Transverse colon (tissue), 4 donors: ENCODE measurements around the gene PSMB7. TPM values are rescaled to one million over a fixed set of nuclear protein-coding genes. Genes with fewer than 3 reads are reported as not detected.

Source experiments
- DNase-seq: peaks from one replicate; pipeline ENCODE4 v3.0.0-alpha.2; 2019
- H3K27ac ChIP-seq, 4 donors: fragments of 200-600 bp; sonication (generic); 2 replicates each; pipeline ENCODE4 v1.5.1; 2016 to 2018; ENCODE audit warnings: inconsistent platforms in 4 of 4
- H3K27me3 ChIP-seq: fragments of 200-600 bp; sonication (generic); 2 replicates; pipeline ENCODE4 v1.5.1; 2017; ENCODE audit warnings: inconsistent platforms
- H3K36me3 ChIP-seq, 4 donors: fragments of 200-600 bp; sonication (generic); 2 replicates each; pipeline ENCODE4 v1.5.1; 2017 to 2019; ENCODE audit warnings: inconsistent platforms in 4 of 4
- H3K4me1 ChIP-seq, 4 donors: fragments of 200-600 bp; sonication (generic); 2 replicates each; pipeline ENCODE4 v1.5.1; 2017 to 2020; ENCODE audit warnings: inconsistent platforms in 4 of 4
- H3K4me3 ChIP-seq, 4 donors: fragments of 200-600 bp; sonication (generic); 1 replicate in 1 of 4; 2 replicates in 3 of 4; pipeline versions ENCODE4 v1.5.1 to v1.6.1; 2017 to 2019; ENCODE audit warnings: inconsistent platforms in 4 of 4
- H3K9me3 ChIP-seq, 2 donors: fragments of 200-600 bp; sonication (generic); 2 replicates each; pipeline ENCODE4 v1.5.1; 2017 to 2019; ENCODE audit warnings: inconsistent platforms in 2 of 2
- EP300 ChIP-seq: sonication (generic); formaldehyde crosslinking; IDR thresholded peaks from one replicate; pipeline ENCODE4 v1.6.1; 2017; ENCODE audit warnings: antibody characterized with exemption, low read depth
- POLR2A ChIP-seq: fragments of 450-650 bp; IDR thresholded peaks from one replicate; pipeline ENCODE4 v1.6.1; 2016; ENCODE audit warnings: antibody characterized with exemption, mild to moderate bottlenecking, moderate library complexity
- POLR2AphosphoS5 ChIP-seq, 3 donors: sonication (generic); formaldehyde crosslinking; IDR thresholded peaks; one replicate each; pipeline ENCODE4 v1.6.1; 2016; ENCODE audit warnings: antibody characterized with exemption in 3 of 3
- WGBS, 2 donors: methylation state at CpG; one replicate each; pipeline ENCODE4 v1.1.5; 2018; ENCODE audit warnings: low coverage in 1 of 2; 5-methylcytosine and 5-hydroxymethylcytosine counted together
- in situ Hi-C, 4 donors: fragments of 200-750 bp; cut with MboI; loops; one replicate each; pipeline versions ENCODE4 v1.15.0 to v1.15.1; 2017; ENCODE audit warnings: low sequenced_read_pairs in 3 of 4, low pct_ligation_motif_present in 1 of 4, low pct_unique_long_range_greater_than_20kb in 1 of 4
- intact Hi-C: fragments of 100-400 bp; cut with DNase I; formaldehyde crosslinking; loops from one replicate; pipeline ENCODE4 v1.15.1; 2023; ENCODE audit warnings: low total_unique reads
- total RNA-seq, 4 donors: library from RNA; depleted of rRNA; stranded (reverse); fragments of >200 nt; gene quantifications; one replicate each; pipeline ENCODE4 v1.1.0, GENCODE V29; 2016
- TF ChIP-seq, protein P1 (sequence below), 5 experiments: fragments of 200-600 bp in 3 of 5; fragments of 450-650 bp in 2 of 5; sonication (generic) in 3 of 5; IDR thresholded peaks; 1 replicate in 2 of 5; 2 replicates in 3 of 5; pipeline ENCODE4 v1.5.1; 2016 to 2017; ENCODE audit warnings: antibody characterized with exemption in 5 of 5, inconsistent platforms in 3 of 5, mild to moderate bottlenecking in 2 of 5, moderate library complexity in 1 of 5

The PSMB7 gene
- total RNA-seq, 4 donors from 2014 or later: 11.6 to 136 (median 51.6) TPM

DNA sequence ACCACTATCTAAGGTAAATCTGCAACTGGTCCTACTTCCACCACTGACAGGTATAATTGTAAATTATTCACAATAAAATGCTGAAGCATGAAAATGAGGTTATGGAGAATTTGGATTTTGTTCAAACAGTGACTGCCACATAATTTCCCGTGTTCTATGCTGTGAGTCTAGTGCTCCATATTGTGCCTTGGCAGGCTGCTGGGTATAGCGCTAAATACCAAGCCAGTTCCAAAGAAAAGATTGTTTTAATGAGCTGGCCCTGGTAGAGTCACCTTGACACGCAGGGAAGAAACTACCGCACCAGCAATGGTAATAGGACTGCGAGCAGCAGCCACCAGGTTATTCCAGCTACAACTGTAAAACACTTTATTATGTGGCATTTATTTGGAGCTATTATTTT lies 30.4 kb downstream of the PSMB7 start:
- intact Hi-C loops: no loop called here

DNA sequence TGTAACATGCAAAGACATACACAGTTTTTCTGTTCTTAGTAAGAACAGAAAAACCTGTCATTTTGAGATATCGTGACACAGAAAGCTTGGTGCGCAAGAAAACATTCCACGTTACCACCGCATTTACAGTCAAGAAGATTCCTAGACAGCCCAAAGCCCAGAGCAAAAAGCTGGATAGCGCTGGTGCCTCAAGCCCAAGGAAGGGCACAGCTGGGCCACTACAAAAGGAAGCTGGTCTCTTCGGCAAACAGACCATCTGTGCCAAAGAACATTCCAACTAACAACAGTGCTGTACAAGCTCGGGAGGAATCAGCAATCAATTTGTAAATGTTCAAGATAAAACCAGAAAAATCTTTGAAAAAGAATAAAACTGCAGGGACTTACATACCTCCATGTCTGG lies 31.0 kb downstream of the PSMB7 start:
- peaks cover 0 to 35% (median 13%) of the 10 kb centered on the region in 4 donors for H3K4me1 ChIP-seq
- in situ Hi-C loops: no loop called here
- H3K27ac ChIP-seq: no peak overlapping the region
- no peak for TF ChIP-seq POLR2A
- TF ChIP-seq POLR2AphosphoS5 (IDR thresholded peaks at IDR 0.05): no peak
- TF ChIP-seq EP300: no peak
- no peak overlapping the region for H3K4me3 ChIP-seq
- intact Hi-C loops: no loop called here
- H3K27me3 ChIP-seq: no peaks in the 10 kb centered on the region
- no peak for DNase-seq
- WGBS, 2 donors: 93 to 94% methylated on average over 6 to 7 of the region's 7 CpGs
- peaks cover 0 to 16% (median 0%) of the 10 kb centered on the region in 4 donors for H3K36me3 ChIP-seq
- no peaks in the 10 kb centered on the region for H3K9me3 ChIP-seq

More for the DNA sequence above, 30.4 kb downstream of the PSMB7 start:
- no peak overlapping the region for H3K4me3 ChIP-seq
- in situ Hi-C loops: no loop called here
- 95 to 100% methylated on average over 1 to 5 of the region's 5 CpGs for WGBS, 2 donors
- DNase-seq: no peak
- TF ChIP-seq, protein P1, sequence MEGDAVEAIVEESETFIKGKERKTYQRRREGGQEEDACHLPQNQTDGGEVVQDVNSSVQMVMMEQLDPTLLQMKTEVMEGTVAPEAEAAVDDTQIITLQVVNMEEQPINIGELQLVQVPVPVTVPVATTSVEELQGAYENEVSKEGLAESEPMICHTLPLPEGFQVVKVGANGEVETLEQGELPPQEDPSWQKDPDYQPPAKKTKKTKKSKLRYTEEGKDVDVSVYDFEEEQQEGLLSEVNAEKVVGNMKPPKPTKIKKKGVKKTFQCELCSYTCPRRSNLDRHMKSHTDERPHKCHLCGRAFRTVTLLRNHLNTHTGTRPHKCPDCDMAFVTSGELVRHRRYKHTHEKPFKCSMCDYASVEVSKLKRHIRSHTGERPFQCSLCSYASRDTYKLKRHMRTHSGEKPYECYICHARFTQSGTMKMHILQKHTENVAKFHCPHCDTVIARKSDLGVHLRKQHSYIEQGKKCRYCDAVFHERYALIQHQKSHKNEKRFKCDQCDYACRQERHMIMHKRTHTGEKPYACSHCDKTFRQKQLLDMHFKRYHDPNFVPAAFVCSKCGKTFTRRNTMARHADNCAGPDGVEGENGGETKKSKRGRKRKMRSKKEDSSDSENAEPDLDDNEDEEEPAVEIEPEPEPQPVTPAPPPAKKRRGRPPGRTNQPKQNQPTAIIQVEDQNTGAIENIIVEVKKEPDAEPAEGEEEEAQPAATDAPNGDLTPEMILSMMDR (IDR thresholded peaks at IDR 0.05): no peak
- TF ChIP-seq POLR2A: no peak
- no peak for TF ChIP-seq POLR2AphosphoS5 (IDR thresholded peaks at IDR 0.05)
- TF ChIP-seq EP300: no peak
- H3K36me3 ChIP-seq: peaks cover 0 to 14% (median 0%) of the 10 kb centered on the region in 4 donors
- H3K27ac ChIP-seq: no peak overlapping the region
- peaks cover 0 to 42% (median 13%) of the 10 kb centered on the region in 4 donors for H3K4me1 ChIP-seq
- H3K9me3 ChIP-seq: no peaks in the 10 kb centered on the region
- no peaks in the 10 kb centered on the region for H3K27me3 ChIP-seq

DNA sequence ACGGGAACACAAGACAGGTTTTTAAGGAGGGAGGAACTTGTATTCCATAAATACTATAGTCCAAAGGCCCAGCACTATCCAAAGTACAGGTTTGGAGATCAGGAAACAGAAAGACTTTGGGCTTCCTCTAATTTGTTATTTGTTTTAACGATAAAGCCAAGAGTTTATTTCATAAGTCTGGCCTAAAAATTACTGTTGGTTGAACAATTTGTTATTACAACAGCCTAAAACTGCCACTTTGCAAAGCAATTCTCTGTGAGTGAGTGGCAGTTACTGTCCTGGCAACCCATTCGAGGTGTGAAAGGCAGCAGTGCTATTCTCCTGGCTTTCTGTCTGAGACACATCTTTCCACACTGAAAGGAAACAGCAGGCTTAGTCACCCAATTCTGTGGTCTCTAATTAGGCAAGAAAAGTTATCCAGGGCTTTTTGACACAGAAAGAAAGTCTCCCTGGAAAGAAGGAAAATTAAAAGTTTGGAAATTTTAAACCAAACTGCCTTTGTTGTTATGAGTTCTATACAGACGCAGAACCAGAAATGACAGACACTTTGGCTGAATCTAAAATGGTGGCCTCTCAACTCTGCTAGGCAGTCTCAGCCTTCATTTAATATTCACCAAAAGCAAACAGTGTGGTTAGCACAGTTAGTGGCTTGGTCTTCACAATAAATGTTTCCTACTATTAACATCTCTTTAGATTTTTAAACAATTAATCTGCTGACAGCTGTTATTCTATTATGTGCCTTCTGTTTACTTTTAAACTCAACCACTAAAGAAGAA lies 33.9 kb downstream of the PSMB7 start:
- no peaks in the 10 kb centered on the region for H3K9me3 ChIP-seq
- in situ Hi-C loops (no loop called here), intact Hi-C loops (no loop called here)
- no peak for DNase-seq
- H3K4me3 ChIP-seq: no peak overlapping the region
- H3K4me1 ChIP-seq: peaks cover 0 to 15% (median 1%) of the 10 kb centered on the region in 4 donors
- peaks cover 0 to 16% (median 0%) of the 10 kb centered on the region in 4 donors for H3K36me3 ChIP-seq
- 71 to 93% methylated on average over 3 to 4 of the region's 4 CpGs for WGBS, 2 donors
- H3K27ac ChIP-seq: no peak overlapping the region
- H3K27me3 ChIP-seq: no peaks in the 10 kb centered on the region
- no peak for TF ChIP-seq EP300
- TF ChIP-seq, protein P1 (IDR thresholded peaks at IDR 0.05): no peak
- no peak for TF ChIP-seq POLR2AphosphoS5 (IDR thresholded peaks at IDR 0.05)
- no peak for TF ChIP-seq POLR2A

DNA sequence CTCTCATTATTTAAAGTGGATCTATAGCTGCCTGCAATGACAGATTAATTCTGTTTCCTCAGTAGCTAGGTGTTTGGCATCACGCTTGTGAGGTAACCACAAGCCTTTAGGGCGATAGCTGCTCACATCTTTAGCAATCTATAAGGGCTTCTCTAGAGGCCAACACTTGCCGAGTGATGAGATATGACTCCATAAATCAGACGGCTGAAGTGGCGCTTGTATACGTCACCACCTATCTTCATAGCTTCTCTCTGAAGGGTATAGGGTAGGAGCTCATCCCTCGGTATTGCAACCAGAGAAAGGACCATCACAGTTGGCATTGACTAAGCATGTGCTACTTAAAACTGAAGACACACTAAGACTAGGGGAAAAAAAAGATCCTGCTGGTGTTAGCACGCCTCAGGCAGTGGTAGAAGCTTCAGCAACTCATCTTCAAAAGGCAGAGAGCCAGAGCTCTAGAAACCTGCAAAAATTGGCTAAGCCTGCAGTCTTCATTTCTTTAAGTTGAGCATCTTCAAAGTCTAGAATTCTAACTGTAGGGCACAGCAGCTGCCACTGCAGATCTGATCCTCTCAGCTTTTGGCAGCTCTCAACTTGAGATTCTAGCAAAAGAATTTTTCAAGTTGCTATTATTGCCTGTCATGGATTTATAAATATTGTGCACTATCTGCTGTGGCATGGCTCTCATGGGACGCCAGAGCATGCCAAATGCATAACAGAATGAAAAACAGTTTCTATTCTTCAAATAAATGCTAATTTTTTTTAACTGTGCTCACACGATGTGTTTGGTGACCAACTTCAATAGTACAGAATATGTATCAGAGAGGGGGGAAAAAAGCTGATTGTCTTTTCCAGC lies 37.5 kb downstream of the PSMB7 start:
- Histone ChIP-seq H3K27me3 (no peaks in the 10 kb centered on the region), H3K27ac (no peak overlapping the region), H3K36me3 (peaks cover 0 to 7% (median 0%) of the 10 kb centered on the region in 4 donors), H3K4me1 (peaks cover 0 to 7% (median 0%) of the 10 kb centered on the region in 4 donors), H3K9me3 (no peaks in the 10 kb centered on the region), H3K4me3 (no peak overlapping the region)
- TF ChIP-seq EP300 (no peak), POLR2AphosphoS5 (IDR thresholded peaks at IDR 0.05) (no peak), POLR2A (no peak)
- TF ChIP-seq, protein P1 (IDR thresholded peaks at IDR 0.05): no peak
- DNase-seq: no peak
- WGBS, 2 donors: 84% methylated on average over 9 to 10 of the region's 10 CpGs
- intact Hi-C loops: no loop called here
- in situ Hi-C loops: no loop called here
